ENCODE data around the gene LMX1A. TPM values are rescaled to one million over a fixed set of nuclear protein-coding genes. Genes with fewer than 3 reads are reported as not detected.

LMX1A gene
- total and polyA plus RNA-seq, 2 donors (not counting 1 experiment from before 2014, with no cell fraction given), result not detected

DNA sequence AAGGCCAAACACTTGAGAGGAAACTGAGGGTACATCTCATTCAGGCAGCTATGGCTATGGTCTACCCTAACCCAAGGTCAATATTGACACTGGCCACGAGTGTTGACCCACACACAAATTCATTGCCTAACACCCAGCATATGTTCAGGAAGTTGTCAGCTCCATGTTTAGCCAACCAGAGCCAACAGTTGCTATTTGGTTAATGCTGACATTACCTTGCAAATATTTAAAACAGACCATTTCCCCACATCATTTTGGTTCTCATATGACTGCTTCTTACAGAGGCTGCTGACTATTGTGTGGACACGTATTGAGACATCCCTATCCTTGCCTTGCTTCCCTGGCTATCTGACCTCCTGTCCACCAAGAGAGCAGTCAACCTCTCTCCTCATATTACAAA, 97.3 kb downstream of the LMX1A start:
- Histone ChIP-seq H3K27ac (ENCODE audit: low read length in 2 of 2) (no peak overlapping the region), H2AFZ (ENCODE audit: insufficient read depth, low read depth, low read length, poor library complexity, severe bottlenecking) (no peak overlapping the region), H3K4me3 (ENCODE audit: control extremely low read depth in 1 of 5, extremely low read depth in 1 of 5, insufficient read depth in 1 of 5, low read depth in 2 of 5, low read length in 4 of 5) (no peak overlapping the region), H3K4me2 (replicated peaks; ENCODE audit: low read depth, low read length, poor library complexity, severe bottlenecking) (no peak overlapping the region), H3K79me2 (ENCODE audit: control insufficient read depth, insufficient read depth, low read length) (no peaks in the 10 kb centered on the region), H3K36me3 (replicated peaks in 1 of 2; ENCODE audit: control extremely low read depth in 1 of 2, control insufficient read depth in 1 of 2, extremely low read depth in 1 of 2, insufficient read depth in 2 of 2, low read length in 1 of 2) (no peaks in the 10 kb centered on the region), H3K9me3 (ENCODE audit: control extremely low read depth in 1 of 3, control insufficient read depth in 2 of 3, insufficient read depth in 1 of 3, low read length in 2 of 3) (no peaks in the 10 kb centered on the region), H4K20me1 (ENCODE audit: control insufficient read depth, insufficient read depth, low read length, poor library complexity, severe bottlenecking) (no peaks in the 10 kb centered on the region), H3K9ac (ENCODE audit: low read length) (no peak overlapping the region), H3K27me3 (replicated peaks in 1 of 4; ENCODE audit: control extremely low read depth in 1 of 4, control insufficient read depth in 3 of 4, insufficient read depth in 4 of 4, low read length in 3 of 4) (peaks cover 0 to 3% (median 0%) of the 10 kb centered on the region in 4 experiments), H3K4me1 (ENCODE audit: control insufficient read depth in 2 of 2, insufficient read depth in 2 of 2, low read length in 2 of 2) (no peaks in the 10 kb centered on the region)
- no peak for ATAC-seq (ENCODE audit: low read depth)
- CTCF ChIA-PET, result interaction anchor here (0.7 to 1.7 kb wide), 3 partner anchors 9 to 333 kb away, joined by 3 to 7 read pairs (median 3); no protein-coding TSS in a partner anchor
- Mint-ChIP-seq H3K27me3 (peaks cover 36% of the 10 kb centered on the region), H3K9me3 (ENCODE audit: insufficient read depth) (no peaks in the 10 kb centered on the region), H3K4me3 (no peak overlapping the region), H3K27ac (no peak overlapping the region), H3K4me1 (no peaks in the 10 kb centered on the region)
- WGBS (ENCODE audit: insufficient coverage), result 37% methylated on average over 2 of the region's 2 CpGs
- intact Hi-C loops (cut with micrococcal nuclease), result no loop called here
- TF ChIP-seq, protein P1, sequence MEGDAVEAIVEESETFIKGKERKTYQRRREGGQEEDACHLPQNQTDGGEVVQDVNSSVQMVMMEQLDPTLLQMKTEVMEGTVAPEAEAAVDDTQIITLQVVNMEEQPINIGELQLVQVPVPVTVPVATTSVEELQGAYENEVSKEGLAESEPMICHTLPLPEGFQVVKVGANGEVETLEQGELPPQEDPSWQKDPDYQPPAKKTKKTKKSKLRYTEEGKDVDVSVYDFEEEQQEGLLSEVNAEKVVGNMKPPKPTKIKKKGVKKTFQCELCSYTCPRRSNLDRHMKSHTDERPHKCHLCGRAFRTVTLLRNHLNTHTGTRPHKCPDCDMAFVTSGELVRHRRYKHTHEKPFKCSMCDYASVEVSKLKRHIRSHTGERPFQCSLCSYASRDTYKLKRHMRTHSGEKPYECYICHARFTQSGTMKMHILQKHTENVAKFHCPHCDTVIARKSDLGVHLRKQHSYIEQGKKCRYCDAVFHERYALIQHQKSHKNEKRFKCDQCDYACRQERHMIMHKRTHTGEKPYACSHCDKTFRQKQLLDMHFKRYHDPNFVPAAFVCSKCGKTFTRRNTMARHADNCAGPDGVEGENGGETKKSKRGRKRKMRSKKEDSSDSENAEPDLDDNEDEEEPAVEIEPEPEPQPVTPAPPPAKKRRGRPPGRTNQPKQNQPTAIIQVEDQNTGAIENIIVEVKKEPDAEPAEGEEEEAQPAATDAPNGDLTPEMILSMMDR (IDR thresholded peaks at IDR 0.05), result no peak
- TF ChIP-seq EZH2 (IDR thresholded peaks at IDR 0.05; ENCODE audit: borderline replicate concordance, insufficient read depth, low read depth, low read length, poor library complexity, severe bottlenecking), result no peak
- POLR2A ChIA-PET, result no interaction called here
- DNase-seq, result no peak

DNA sequence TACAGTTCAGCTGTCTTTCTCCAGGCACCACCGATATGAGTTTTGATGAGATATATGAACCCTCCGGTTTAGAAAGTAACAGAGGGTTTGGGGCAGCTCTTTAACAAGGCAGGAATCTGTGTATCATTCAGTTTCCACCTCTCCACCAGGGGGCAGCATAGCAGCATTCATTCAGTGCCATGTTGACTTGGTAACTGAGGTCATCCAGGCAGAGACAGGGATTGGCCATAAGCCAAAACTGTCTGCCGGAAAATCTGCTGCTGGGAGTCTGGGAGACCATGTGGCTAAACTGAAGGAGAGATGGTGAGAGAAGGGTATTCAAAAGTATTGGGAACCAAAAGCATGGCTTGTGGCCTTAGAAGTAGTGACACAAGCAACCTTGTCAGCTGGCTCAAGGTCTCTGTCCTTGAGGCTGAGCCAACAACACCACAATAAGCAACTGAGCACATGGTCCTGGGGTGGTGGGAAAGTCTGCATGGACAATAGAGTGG, 98.5 kb downstream of the LMX1A start:
- TF ChIP-seq, protein P1 (IDR thresholded peaks at IDR 0.05), result peak; percentile 50
- no peak for TF ChIP-seq EZH2 (IDR thresholded peaks at IDR 0.05; ENCODE audit: borderline replicate concordance, insufficient read depth, low read depth, low read length, poor library complexity, severe bottlenecking)
- no peaks in the 10 kb centered on the region for H3K4me1 Mint-ChIP-seq
- H3K9ac ChIP-seq (ENCODE audit: low read length), result no peak overlapping the region
- DNase-seq (peak; percentile 27), ATAC-seq (ENCODE audit: low read depth) (no peak)
- H2AFZ ChIP-seq (ENCODE audit: insufficient read depth, low read depth, low read length, poor library complexity, severe bottlenecking), result no peak overlapping the region
- H3K27me3 Mint-ChIP-seq, result peaks cover 36% of the 10 kb centered on the region
- ChIA-PET CTCF (interaction anchor here (1.2 to 1.5 kb wide), 2 partner anchors 14 to 333 kb away, joined by 5 read pairs; no protein-coding TSS in a partner anchor), POLR2A (no interaction called here)
- no peak overlapping the region for H3K4me3 Mint-ChIP-seq
- no peak overlapping the region for H3K27ac Mint-ChIP-seq
- no peaks in the 10 kb centered on the region for H4K20me1 ChIP-seq (ENCODE audit: control insufficient read depth, insufficient read depth, low read length, poor library complexity, severe bottlenecking)
- H3K9me3 Mint-ChIP-seq (ENCODE audit: insufficient read depth), result no peaks in the 10 kb centered on the region
- H3K27me3 ChIP-seq (replicated peaks in 1 of 4; ENCODE audit: control extremely low read depth in 1 of 4, control insufficient read depth in 3 of 4, insufficient read depth in 4 of 4, low read length in 3 of 4), result peaks cover 0 to 3% (median 0%) of the 10 kb centered on the region in 4 experiments
- H3K36me3 ChIP-seq (replicated peaks in 1 of 2; ENCODE audit: control extremely low read depth in 1 of 2, control insufficient read depth in 1 of 2, extremely low read depth in 1 of 2, insufficient read depth in 2 of 2, low read length in 1 of 2), result no peaks in the 10 kb centered on the region
- H3K9me3 ChIP-seq (ENCODE audit: control extremely low read depth in 1 of 3, control insufficient read depth in 2 of 3, insufficient read depth in 1 of 3, low read length in 2 of 3), result no peaks in the 10 kb centered on the region
- H3K79me2 ChIP-seq (ENCODE audit: control insufficient read depth, insufficient read depth, low read length), result no peaks in the 10 kb centered on the region
- WGBS (ENCODE audit: insufficient coverage), result 20% methylated on average over 1 of the region's 3 CpGs
- no peak overlapping the region for H3K4me2 ChIP-seq (replicated peaks; ENCODE audit: low read depth, low read length, poor library complexity, severe bottlenecking)
- no peak overlapping the region for H3K27ac ChIP-seq (ENCODE audit: low read length in 2 of 2)
- intact Hi-C loops (cut with micrococcal nuclease), result no loop called here
- no peak overlapping the region for H3K4me3 ChIP-seq (ENCODE audit: control extremely low read depth in 1 of 5, extremely low read depth in 1 of 5, insufficient read depth in 1 of 5, low read depth in 2 of 5, low read length in 4 of 5)
- no peaks in the 10 kb centered on the region for H3K4me1 ChIP-seq (ENCODE audit: control insufficient read depth in 2 of 2, insufficient read depth in 2 of 2, low read length in 2 of 2)

All from B cell (primary cell).